HG03354 (cell line): ENCODE measurements around the gene LITAFD.
"Not testable (repeated sequence)": the region's sequence is repeated elsewhere in the genome, so short reads cannot be mapped to it uniquely, and the experiment has no call there.

Source experiments
- ATAC-seq: cut with Tn5 transposase; IDR thresholded peaks from one replicate; pipeline ENCODE4 v1.9.1; 2021; ENCODE audit warnings: mild to moderate bottlenecking; ENCODE audit not compliant: unreplicated experiment, poor library complexity, severe bottlenecking

The LITAFD gene

GRCh38 chr16:8882041-8882617 lies at the start of gene LITAFD:
Gene LITAFD, plus strand, starts transcription at chr16:8882351. Its CDS starts 2,005 bp downstream, at chr16:8884356.
- ATAC-seq: no peak

GRCh38 chr16:8832717-8833105 lies 49.4 kb upstream of the LITAFD start:
- no peak for ATAC-seq

GRCh38 chr16:8836797-8837196 lies 45.4 kb upstream of the LITAFD start:
- ATAC-seq: not testable (repeated sequence)

GRCh38 chr16:8837594-8837993 lies 44.6 kb upstream of the LITAFD start:
- ATAC-seq: not testable (repeated sequence)

GRCh38 chr16:8842016-8842415 lies 40.1 kb upstream of the LITAFD start:
- ATAC-seq: not testable (repeated sequence)

GRCh38 chr16:8843296-8843695 lies 38.9 kb upstream of the LITAFD start:
- not testable (repeated sequence) for ATAC-seq

- ATAC-seq: no peak
Observed at GRCh38 chr16:8845699-8846298, 36.4 kb upstream of the LITAFD start.

- no peak for ATAC-seq
Observed at GRCh38 chr16:8846401-8846932, 35.7 kb upstream of the LITAFD start.

- no peak for ATAC-seq
Observed at GRCh38 chr16:8847145-8847544, 35.0 kb upstream of the LITAFD start.

GRCh38 chr16:8847623-8848022 lies 34.5 kb upstream of the LITAFD start:
- ATAC-seq: no peak

- ATAC-seq: no peak
Observed at GRCh38 chr16:8848231-8848938, 33.8 kb upstream of the LITAFD start.

- ATAC-seq: no peak
Observed at GRCh38 chr16:8848939-8849391, 33.2 kb upstream of the LITAFD start.

GRCh38 chr16:8849411-8850011 lies 32.6 kb upstream of the LITAFD start:
- no peak for ATAC-seq

GRCh38 chr16:8850279-8850885 lies 31.8 kb upstream of the LITAFD start:
- ATAC-seq: no peak

GRCh38 chr16:8851761-8852403 lies 30.3 kb upstream of the LITAFD start:
- ATAC-seq: no peak

GRCh38 chr16:8852534-8852933 lies 29.6 kb upstream of the LITAFD start:
- ATAC-seq: no peak

GRCh38 chr16:8853150-8853549 lies 29.0 kb upstream of the LITAFD start:
- ATAC-seq: no peak

- ATAC-seq: no peak
Observed at GRCh38 chr16:8853611-8854010, 28.5 kb upstream of the LITAFD start.

GRCh38 chr16:8854298-8854948 lies 27.7 kb upstream of the LITAFD start:
- ATAC-seq: no peak
